H9 (cell line): ENCODE measurements around the gene SLC4A9. TPM values are rescaled to one million over a fixed set of nuclear protein-coding genes. Genes with fewer than 3 reads are reported as not detected.

Experiments
- DNase-seq: peaks from one replicate; pipeline ENCODE4 v3.0.0-alpha.2; 2017
- H2AFZ ChIP-seq: one replicate; pipeline ENCODE4 v1.6.1; 2013; ENCODE audit warnings: mild to moderate bottlenecking, low read length, control low read depth, moderate library complexity
- H2AK5ac ChIP-seq: 2 replicates; pipeline ENCODE4 v1.6.1; 2013; ENCODE audit warnings: low read length, control low read depth, mixed read lengths; ENCODE audit not compliant: insufficient read length
- H2BK120ac ChIP-seq: one replicate; pipeline ENCODE4 v1.6.1; 2013; ENCODE audit warnings: low read depth, mild to moderate bottlenecking, low read length, control low read depth, inconsistent platforms; ENCODE audit not compliant: poor library complexity, severe bottlenecking
- H2BK12ac ChIP-seq: 2 replicates; pipeline ENCODE4 v1.6.1; 2013; ENCODE audit warnings: low read length, control low read depth, mixed read lengths, low read depth; ENCODE audit not compliant: insufficient read length
- H2BK15ac ChIP-seq: 2 replicates; pipeline ENCODE4 v1.6.1; 2013; ENCODE audit warnings: low read depth, low read length, control low read depth
- H2BK20ac ChIP-seq: one replicate; pipeline ENCODE4 v1.6.1; 2013; ENCODE audit warnings: low read depth, mild to moderate bottlenecking, low read length, control low read depth, inconsistent platforms; ENCODE audit not compliant: poor library complexity, severe bottlenecking
- H2BK5ac ChIP-seq: 2 replicates; pipeline ENCODE4 v1.6.1; 2013; ENCODE audit warnings: low read length, control low read depth, mixed read lengths; ENCODE audit not compliant: insufficient read length
- H3K14ac ChIP-seq: 2 replicates; pipeline ENCODE4 v1.6.1; 2013; ENCODE audit warnings: low read length, control low read depth; ENCODE audit not compliant: insufficient read depth
- H3K18ac ChIP-seq: 2 replicates; pipeline ENCODE4 v1.6.1; 2013; ENCODE audit warnings: low read depth, mild to moderate bottlenecking, mixed read lengths, low read length, control low read depth; ENCODE audit not compliant: insufficient read length
- H3K23ac ChIP-seq: 2 replicates; pipeline ENCODE4 v1.6.1; 2013; ENCODE audit warnings: low read length, control low read depth, mixed read lengths, low read depth; ENCODE audit not compliant: insufficient read length
- H3K23me2 ChIP-seq: 2 replicates; pipeline ENCODE4 v1.6.1; 2013; ENCODE audit warnings: low read depth, mild to moderate bottlenecking, mixed read lengths, low read length, control low read depth; ENCODE audit not compliant: insufficient read length, poor library complexity, severe bottlenecking
- H3K27ac ChIP-seq: 2 replicates; pipeline ENCODE4 v1.5.1; 2013; ENCODE audit warnings: low read length, control low read depth, mixed read lengths, low read depth; ENCODE audit not compliant: insufficient read length
- H3K27me3 ChIP-seq: 2 replicates; pipeline ENCODE4 v1.6.1; 2013; ENCODE audit warnings: low read length, control low read depth, inconsistent platforms; ENCODE audit not compliant: insufficient read depth
- H3K4ac ChIP-seq: 2 replicates; pipeline ENCODE4 v1.6.1; 2013; ENCODE audit warnings: low read depth, mild to moderate bottlenecking, control low read depth, inconsistent platforms, low read length, moderate library complexity
- H3K4me1 ChIP-seq: 2 replicates; pipeline ENCODE4 v1.6.1; 2013; ENCODE audit warnings: low read length, control low read depth, inconsistent platforms; ENCODE audit not compliant: insufficient read depth
- H3K4me2 ChIP-seq: 2 replicates; pipeline ENCODE4 v1.6.1; 2013; ENCODE audit warnings: low read length, control low read depth, mixed read lengths; ENCODE audit not compliant: insufficient read length, insufficient read depth
- H3K56ac ChIP-seq: 2 replicates; pipeline ENCODE4 v1.6.1; 2013; ENCODE audit warnings: low read depth, mild to moderate bottlenecking, mixed read lengths, low read length, control low read depth; ENCODE audit not compliant: insufficient read length
- H3K79me1 ChIP-seq: 2 replicates; pipeline ENCODE4 v1.6.1; 2013; ENCODE audit warnings: low read depth, mild to moderate bottlenecking, moderate library complexity, low read length, control low read depth, inconsistent platforms; ENCODE audit not compliant: insufficient read depth, poor library complexity, severe bottlenecking
- H3K79me2 ChIP-seq: 2 replicates; pipeline ENCODE4 v1.6.1; 2013; ENCODE audit warnings: low read length, control low read depth, inconsistent platforms; ENCODE audit not compliant: insufficient read depth
- H3K9ac ChIP-seq: 2 replicates; pipeline ENCODE4 v1.6.1; 2013; ENCODE audit warnings: low read length, control low read depth, mixed read lengths; ENCODE audit not compliant: insufficient read length; ENCODE audit errors: extremely low read depth
- H3K9me3 ChIP-seq: one replicate; pipeline ENCODE4 v1.6.1; 2013; ENCODE audit warnings: low read depth, low read length, inconsistent platforms; ENCODE audit not compliant: control insufficient read depth
- H3T11ph ChIP-seq: one replicate; pipeline ENCODE4 v1.6.1; 2013; ENCODE audit warnings: mild to moderate bottlenecking, low read length, control low read depth, inconsistent platforms
- H4K20me1 ChIP-seq: one replicate; pipeline ENCODE4 v1.6.1; 2013; ENCODE audit not compliant: control insufficient read depth, insufficient read length, insufficient read depth
- H4K5ac ChIP-seq: 2 replicates; pipeline ENCODE4 v1.6.1; 2013; ENCODE audit warnings: low read depth, mild to moderate bottlenecking, mixed read lengths, low read length, control low read depth; ENCODE audit not compliant: insufficient read length
- H4K8ac ChIP-seq: replicated peaks from 2 replicates; pipeline ENCODE4 v1.6.1; 2013; ENCODE audit warnings: low read length, control low read depth, mixed read lengths, low read depth; ENCODE audit not compliant: insufficient read length
- H4K91ac ChIP-seq: 2 replicates; pipeline ENCODE4 v1.6.1; 2013; ENCODE audit warnings: low read depth, mild to moderate bottlenecking, moderate library complexity, mixed read lengths, low read length, control low read depth; ENCODE audit not compliant: insufficient read length
- H3K27ac Mint-ChIP-seq, 3 experiments: 2 replicates in 2 of 3; 3 replicates in 1 of 3; pipeline ENCODE4 v1.8.0; 2020 to 2021; ENCODE audit warnings: mixed read lengths in 3 of 3, mild to moderate bottlenecking in 1 of 3, moderate library complexity in 1 of 3
- H3K27me3 Mint-ChIP-seq: 2 replicates; pipeline ENCODE4 v1.8.0; 2021; ENCODE audit warnings: low read depth, mild to moderate bottlenecking, moderate library complexity, mixed read lengths
- H3K36me3 Mint-ChIP-seq, 3 experiments: 2 replicates in 2 of 3; 3 replicates in 1 of 3; pipeline ENCODE4 v1.8.0; 2020 to 2021; ENCODE audit warnings: low read depth in 3 of 3, mixed read lengths in 3 of 3; ENCODE audit not compliant: insufficient read depth in 1 of 3
- H3K4me1 Mint-ChIP-seq, 2 experiments: 2 replicates each; pipeline ENCODE4 v1.8.0; 2020; ENCODE audit warnings: mixed read lengths in 2 of 2
- H3K4me3 Mint-ChIP-seq, 2 experiments: 2 replicates in 1 of 2; 3 replicates in 1 of 2; pipeline ENCODE4 v1.8.0; 2020 to 2021; ENCODE audit warnings: mild to moderate bottlenecking in 2 of 2, mixed read lengths in 2 of 2, moderate library complexity in 1 of 2
- H3K9me3 Mint-ChIP-seq, 2 experiments: 2 replicates in 1 of 2; 3 replicates in 1 of 2; pipeline ENCODE4 v1.8.0; 2020; ENCODE audit warnings: mild to moderate bottlenecking in 2 of 2, mixed read lengths in 2 of 2, moderate library complexity in 1 of 2
- total RNA-seq: library from RNA; stranded (reverse); gene quantifications from 2 replicates; pipeline ENCODE4 v1.2.1, GENCODE V29; 2021
- TF ChIP-seq, protein P1 (sequence below): fragments of 200-600 bp; sonication (generic); conservative IDR thresholded peaks from 3 replicates; pipeline ENCODE4 v1.8.0; 2021; ENCODE audit warnings: antibody characterized with exemption, mild to moderate bottlenecking

Gene SLC4A9
- total RNA-seq, 1 experiment from 2014 or later = 0.07 TPM

GRCh38 chr5:140340605-140341121, 19.3 kb upstream of the SLC4A9 start:
- H2AK5ac ChIP-seq = no peak overlapping the region
- Mint-ChIP-seq H3K4me3 (no peak overlapping the region), H3K4me1 (peaks cover 9 to 14% of the 10 kb centered on the region in 2 experiments), H3K27me3 (peaks cover 9% of the 10 kb centered on the region), H3K27ac (no peak overlapping the region), H3K9me3 (no peaks in the 10 kb centered on the region), H3K36me3 (peaks cover 0 to 4% (median 0%) of the 10 kb centered on the region in 3 experiments; a peak in 3 of 7 replicates)
- no peak overlapping the region for H3K18ac ChIP-seq
- H3K23me2 ChIP-seq = peaks cover 2% of the 10 kb centered on the region
- no peaks in the 10 kb centered on the region for H3K79me2 ChIP-seq
- H3K56ac ChIP-seq = no peak overlapping the region
- H2BK120ac ChIP-seq = no peak overlapping the region
- no peak overlapping the region for H3K23ac ChIP-seq
- H3K9me3 ChIP-seq = no peaks in the 10 kb centered on the region
- H3K27ac ChIP-seq = no peak overlapping the region
- no peak overlapping the region for H3K4ac ChIP-seq
- no peak overlapping the region for H3K14ac ChIP-seq
- no peak overlapping the region for H2BK5ac ChIP-seq
- TF ChIP-seq, protein P1, sequence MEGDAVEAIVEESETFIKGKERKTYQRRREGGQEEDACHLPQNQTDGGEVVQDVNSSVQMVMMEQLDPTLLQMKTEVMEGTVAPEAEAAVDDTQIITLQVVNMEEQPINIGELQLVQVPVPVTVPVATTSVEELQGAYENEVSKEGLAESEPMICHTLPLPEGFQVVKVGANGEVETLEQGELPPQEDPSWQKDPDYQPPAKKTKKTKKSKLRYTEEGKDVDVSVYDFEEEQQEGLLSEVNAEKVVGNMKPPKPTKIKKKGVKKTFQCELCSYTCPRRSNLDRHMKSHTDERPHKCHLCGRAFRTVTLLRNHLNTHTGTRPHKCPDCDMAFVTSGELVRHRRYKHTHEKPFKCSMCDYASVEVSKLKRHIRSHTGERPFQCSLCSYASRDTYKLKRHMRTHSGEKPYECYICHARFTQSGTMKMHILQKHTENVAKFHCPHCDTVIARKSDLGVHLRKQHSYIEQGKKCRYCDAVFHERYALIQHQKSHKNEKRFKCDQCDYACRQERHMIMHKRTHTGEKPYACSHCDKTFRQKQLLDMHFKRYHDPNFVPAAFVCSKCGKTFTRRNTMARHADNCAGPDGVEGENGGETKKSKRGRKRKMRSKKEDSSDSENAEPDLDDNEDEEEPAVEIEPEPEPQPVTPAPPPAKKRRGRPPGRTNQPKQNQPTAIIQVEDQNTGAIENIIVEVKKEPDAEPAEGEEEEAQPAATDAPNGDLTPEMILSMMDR = no peak
- DNase-seq = no peak
- H4K8ac ChIP-seq = no peak overlapping the region
- no peak overlapping the region for H3K4me2 ChIP-seq
- no peak overlapping the region for H3T11ph ChIP-seq
- no peak overlapping the region for H3K9ac ChIP-seq
- H4K5ac ChIP-seq = no peak overlapping the region
- no peak overlapping the region for H2AFZ ChIP-seq
- no peaks in the 10 kb centered on the region for H4K20me1 ChIP-seq
- H2BK12ac ChIP-seq = no peak overlapping the region
- no peaks in the 10 kb centered on the region; the same call in 1 of the 2 replicates for H3K4me1 ChIP-seq
- no peak overlapping the region for H4K91ac ChIP-seq
- H2BK20ac ChIP-seq = no peak overlapping the region
- no peaks in the 10 kb centered on the region for H3K79me1 ChIP-seq
- no peak overlapping the region for H2BK15ac ChIP-seq
- H3K27me3 ChIP-seq = peaks cover 3% of the 10 kb centered on the region; the same call in 1 of the 2 replicates
